GM12892 (cell line): Measurements from ENCODE around the gene CYP4F2.
"Not testable (repeated sequence)": the region's sequence is repeated elsewhere in the genome, so short reads cannot be mapped to it uniquely, and the experiment has no call there.

Experiments used
- POLR2A ChIP-seq: IDR thresholded peaks from 2 replicates; pipeline ENCODE4 v1.6.1; 2011; ENCODE audit warnings: low read depth, low read length, control low read depth
- POLR2AphosphoS5 ChIP-seq: IDR thresholded peaks from 2 replicates; pipeline ENCODE4 v1.6.1; 2011; ENCODE audit warnings: low read depth, low read length, control low read depth

- not testable (repeated sequence) for TF ChIP-seq POLR2A, POLR2AphosphoS5
These were observed 69.1 kb downstream of the CYP4F2 start for GRCh38 chr19:15828611-15829305.
